ENCODE results near the gene FMN2. TPM values are rescaled to one million over a fixed set of nuclear protein-coding genes. Genes with fewer than 3 reads are reported as not detected.

The FMN2 gene
- polyA plus RNA-seq, 3 donors: not detected

GRCh38 chr1:240101737-240102136 is 10.1 kb downstream of the FMN2 start:
- intact Hi-C loops (cut with micrococcal nuclease): no loop called here

GRCh38 chr1:240104672-240105071 is 13.0 kb downstream of the FMN2 start:
- TF ChIP-seq CTCF (IDR thresholded peaks at IDR 0.05): no peak
- peaks cover 3 to 7% (median 5%) of the 10 kb centered on the region in 3 donors for H3K27me3 Mint-ChIP-seq (ENCODE audit: low read depth in 3 of 3)
- intact Hi-C loops (cut with micrococcal nuclease): no loop called here
- no peaks in the 10 kb centered on the region for H3K9me3 ChIP-seq (replicated peaks in 1 of 2; ENCODE audit: control insufficient read depth in 1 of 2, insufficient read depth in 1 of 2, low read length in 2 of 2)
- no peak overlapping the region for H3K4me2 ChIP-seq (replicated peaks; ENCODE audit: extremely low read depth, low read length, poor library complexity, severe bottlenecking)
- no peaks in the 10 kb centered on the region for H3K36me3 Mint-ChIP-seq
- H3K79me2 ChIP-seq (ENCODE audit: insufficient read depth, low read length): no peaks in the 10 kb centered on the region
- H3K27ac ChIP-seq (ENCODE audit: low read depth in 1 of 2, low read length in 2 of 2): no peak overlapping the region
- H3K4me3 ChIP-seq (replicated peaks in 1 of 3; ENCODE audit: low read depth in 2 of 3, low read length in 3 of 3): no peak overlapping the region
- H3K9me3 Mint-ChIP-seq: peaks cover 0 to 5% (median 3%) of the 10 kb centered on the region in 7 donors
- H3K9ac ChIP-seq (ENCODE audit: insufficient read depth, low read length, poor library complexity, severe bottlenecking): no peak overlapping the region
- H3K4me3 Mint-ChIP-seq: no peak overlapping the region
- H3K4me1 ChIP-seq (ENCODE audit: control insufficient read depth in 1 of 2, insufficient read depth in 2 of 2, low read length in 2 of 2): no peaks in the 10 kb centered on the region
- no peak for DNase-seq
- no CpG with 5 or more reads among the region's 2 CpGs for WGBS (ENCODE audit: insufficient coverage)
- no peaks in the 10 kb centered on the region for H4K20me1 ChIP-seq (ENCODE audit: insufficient read depth, low read length)
- H3K27me3 ChIP-seq (ENCODE audit: control insufficient read depth in 2 of 2, insufficient read depth in 2 of 2, low read length in 2 of 2): peaks cover 0 to 11% of the 10 kb centered on the region in 2 donors
- H3K4me1 Mint-ChIP-seq: no peaks in the 10 kb centered on the region
- no peaks in the 10 kb centered on the region for H3K36me3 ChIP-seq (replicated peaks in 1 of 2; ENCODE audit: control insufficient read depth in 1 of 2, insufficient read depth in 2 of 2, low read length in 2 of 2)
- no peak overlapping the region for H3K27ac Mint-ChIP-seq
- H2AFZ ChIP-seq (ENCODE audit: insufficient read depth, low read depth, low read length, poor library complexity, severe bottlenecking): no peak overlapping the region

More at GRCh38 chr1:240101737-240102136, 10.1 kb downstream of the FMN2 start:
- Mint-ChIP-seq H3K4me1 (no peaks in the 10 kb centered on the region), H3K27ac (no peak overlapping the region), H3K9me3 (peaks cover 0 to 4% (median 0%) of the 10 kb centered on the region in 7 donors), H3K36me3 (no peaks in the 10 kb centered on the region), H3K4me3 (no peak overlapping the region), H3K27me3 (ENCODE audit: low read depth in 3 of 3) (peaks cover 13 to 22% (median 16%) of the 10 kb centered on the region in 3 donors)
- Histone ChIP-seq H4K20me1 (ENCODE audit: insufficient read depth, low read length) (no peaks in the 10 kb centered on the region), H3K9ac (ENCODE audit: insufficient read depth, low read length, poor library complexity, severe bottlenecking) (no peak overlapping the region), H3K4me2 (replicated peaks; ENCODE audit: extremely low read depth, low read length, poor library complexity, severe bottlenecking) (no peak overlapping the region), H3K9me3 (replicated peaks in 1 of 2; ENCODE audit: control insufficient read depth in 1 of 2, insufficient read depth in 1 of 2, low read length in 2 of 2) (no peaks in the 10 kb centered on the region), H3K36me3 (replicated peaks in 1 of 2; ENCODE audit: control insufficient read depth in 1 of 2, insufficient read depth in 2 of 2, low read length in 2 of 2) (no peaks in the 10 kb centered on the region), H2AFZ (ENCODE audit: insufficient read depth, low read depth, low read length, poor library complexity, severe bottlenecking) (no peak overlapping the region), H3K4me1 (ENCODE audit: control insufficient read depth in 1 of 2, insufficient read depth in 2 of 2, low read length in 2 of 2) (no peaks in the 10 kb centered on the region), H3K79me2 (ENCODE audit: insufficient read depth, low read length) (no peaks in the 10 kb centered on the region), H3K4me3 (replicated peaks in 1 of 3; ENCODE audit: low read depth in 2 of 3, low read length in 3 of 3) (no peak overlapping the region), H3K27ac (ENCODE audit: low read depth in 1 of 2, low read length in 2 of 2) (no peak overlapping the region), H3K27me3 (ENCODE audit: control insufficient read depth in 2 of 2, insufficient read depth in 2 of 2, low read length in 2 of 2) (peaks cover 0 to 14% of the 10 kb centered on the region in 2 donors)
- DNase-seq: no peak
- no CpG with 5 or more reads among the region's 3 CpGs for WGBS (ENCODE audit: insufficient coverage)
- no peak for TF ChIP-seq CTCF (IDR thresholded peaks at IDR 0.05)
